IMR-90 (cell line): Measurements from ENCODE around the gene SLC9A1. TPM values are rescaled to one million over a fixed set of nuclear protein-coding genes. Genes with fewer than 3 reads are reported as not detected.
A peak's percentile ranks its signal among the peaks of the same experiment; 100 is the strongest.

Experiments
- ATAC-seq: fragments of 200-7000 bp; cut with Tn5 transposase; 2 replicates; pipeline ENCODE4 v1.9.1; 2020; ENCODE audit warnings: low read depth, mild to moderate bottlenecking, moderate library complexity
- BruUV-seq: library from RNA; stranded (reverse); fragments of 400-500 nt; replicated peaks from 2 replicates; lab custom pipeline; 2021; lab: Mats Ljungman, UMichigan
- CTCF ChIA-PET: fragments of 300-600 bp; formaldehyde crosslinking; extraction: SDS; loops from one replicate; lab custom pipeline; 2021; ENCODE audit warnings: antibody characterized with exemption; lab: Yijun Ruan, JAX
- POLR2A ChIA-PET: fragments of 300-600 bp; sonication (Branson Sonifier 250); formaldehyde crosslinking; loops from one replicate; lab custom pipeline; 2022; ENCODE audit warnings: antibody characterized with exemption; ENCODE audit not compliant: unreplicated experiment; lab: Charles Lee
- DNase-seq: peaks from one replicate; pipeline ENCODE4 v3.0.0; 2013
- H2AFZ ChIP-seq: replicated peaks from 2 replicates; pipeline ENCODE3; 2013; ENCODE audit warnings: low read length, mild to moderate bottlenecking; ENCODE audit not compliant: poor library complexity
- H2AK5ac ChIP-seq: 2 replicates; pipeline ENCODE4 v1.6.1; 2013; ENCODE audit warnings: low read depth, low read length, inconsistent platforms
- H2AK9ac ChIP-seq: replicated peaks from 2 replicates; pipeline ENCODE3; 2013; ENCODE audit warnings: mild to moderate bottlenecking, low read depth, low read length, moderate library complexity; ENCODE audit not compliant: poor library complexity
- H2BK120ac ChIP-seq: 2 replicates; pipeline ENCODE4 v1.6.1; 2013; ENCODE audit warnings: low read depth, low read length, inconsistent platforms
- H2BK15ac ChIP-seq: 3 replicates; pipeline ENCODE4 v1.6.1; 2013; ENCODE audit warnings: low read depth, low read length, inconsistent platforms
- H2BK20ac ChIP-seq: 2 replicates; pipeline ENCODE4 v1.6.1; 2013; ENCODE audit warnings: low read depth, mild to moderate bottlenecking, inconsistent platforms, low read length, moderate library complexity
- H2BK5ac ChIP-seq: 2 replicates; pipeline ENCODE4 v1.6.1; 2013; ENCODE audit warnings: mild to moderate bottlenecking, low read depth, low read length, inconsistent platforms; ENCODE audit not compliant: poor library complexity, severe bottlenecking
- H3K14ac ChIP-seq: replicated peaks from 2 replicates; pipeline ENCODE4 v1.6.1; 2013; ENCODE audit warnings: low read depth, low read length, inconsistent platforms
- H3K18ac ChIP-seq: 2 replicates; pipeline ENCODE4 v1.6.1; 2013; ENCODE audit warnings: low read depth, low read length, control low read depth
- H3K23ac ChIP-seq: 2 replicates; pipeline ENCODE4 v1.6.1; 2013; ENCODE audit warnings: low read depth, low read length, inconsistent platforms
- H3K27ac ChIP-seq: 2 replicates; pipeline ENCODE4 v1.5.1; 2013; ENCODE audit warnings: mild to moderate bottlenecking, control low read depth, low read length; ENCODE audit not compliant: insufficient read depth
- H3K27me3 ChIP-seq: 2 replicates; pipeline ENCODE4 v1.6.1; 2013; ENCODE audit warnings: low read length; ENCODE audit not compliant: control insufficient read depth, insufficient read depth
- H3K36me3 ChIP-seq: 2 replicates; pipeline ENCODE4 v1.6.1; 2013; ENCODE audit warnings: low read length, mixed read lengths; ENCODE audit not compliant: control insufficient read depth, insufficient read depth
- H3K4ac ChIP-seq: 2 replicates; pipeline ENCODE4 v1.6.1; 2013; ENCODE audit warnings: low read depth, low read length, inconsistent platforms
- H3K4me1 ChIP-seq: 2 replicates; pipeline ENCODE4 v1.6.1; 2013; ENCODE audit warnings: low read length, mixed read lengths; ENCODE audit not compliant: control insufficient read depth, insufficient read depth
- H3K4me2 ChIP-seq: 2 replicates; pipeline ENCODE4 v1.6.1; 2013; ENCODE audit warnings: low read depth, mild to moderate bottlenecking, control low read depth, low read length, moderate library complexity
- H3K4me3 ChIP-seq: 2 replicates; pipeline ENCODE4 v1.5.1; 2013; ENCODE audit warnings: low read depth, mild to moderate bottlenecking, control low read depth, low read length, moderate library complexity; ENCODE audit not compliant: insufficient read depth
- H3K56ac ChIP-seq: 2 replicates; pipeline ENCODE4 v1.6.1; 2013; ENCODE audit warnings: low read length, inconsistent platforms; ENCODE audit not compliant: insufficient read depth; ENCODE audit errors: extremely low read depth
- H3K79me1 ChIP-seq, 2 experiments: 2 replicates each; pipeline ENCODE4 v1.6.1; 2013; ENCODE audit warnings: low read length in 2 of 2, inconsistent platforms in 1 of 2, low read depth in 1 of 2
- H3K9ac ChIP-seq: 2 replicates; pipeline ENCODE4 v1.6.1; 2013; ENCODE audit warnings: low read depth, low read length, control low read depth
- H3K9me1 ChIP-seq: 2 replicates; pipeline ENCODE4 v1.6.1; 2013; ENCODE audit warnings: low read length, inconsistent platforms; ENCODE audit not compliant: insufficient read depth
- H3K9me3 ChIP-seq: 2 replicates; pipeline ENCODE4 v1.6.1; 2013; ENCODE audit warnings: low read length; ENCODE audit not compliant: control insufficient read depth, insufficient read depth
- H4K20me1 ChIP-seq: 2 replicates; pipeline ENCODE4 v1.6.1; 2013; ENCODE audit warnings: low read length, inconsistent platforms; ENCODE audit not compliant: insufficient read depth
- H4K5ac ChIP-seq: 2 replicates; pipeline ENCODE4 v1.6.1; 2013; ENCODE audit warnings: mild to moderate bottlenecking, low read depth, low read length, control low read depth
- H4K8ac ChIP-seq, 2 experiments: 2 replicates each; pipeline ENCODE4 v1.6.1; 2013; ENCODE audit warnings: low read depth in 2 of 2, low read length in 2 of 2, control low read depth in 1 of 2, inconsistent platforms in 1 of 2
- H4K91ac ChIP-seq: 2 replicates; pipeline ENCODE4 v1.6.1; 2013; ENCODE audit warnings: low read depth, low read length, inconsistent platforms; ENCODE audit not compliant: insufficient read depth
- BHLHE40 ChIP-seq: fragments of 150-350 bp; IDR thresholded peaks from 2 replicates; pipeline ENCODE4 v1.6.1; 2016; ENCODE audit warnings: mild to moderate bottlenecking, low read depth, low read length
- CEBPB ChIP-seq: IDR thresholded peaks from 2 replicates; pipeline ENCODE4 v1.6.1; 2012; ENCODE audit warnings: low read depth, low read length, improper control_type of control experiment
- CHD1 ChIP-seq: IDR thresholded peaks from 2 replicates; pipeline ENCODE4 v1.6.1; 2012; ENCODE audit warnings: low read depth, low read length, improper control_type of control experiment
- CTCF ChIP-seq: conservative IDR thresholded peaks from 2 replicates; pipeline ENCODE4 v1.5.1; 2012; ENCODE audit warnings: mild to moderate bottlenecking, low read depth, low read length, improper control_type of control experiment
- ELK1 ChIP-seq: fragments of 150-350 bp; IDR thresholded peaks from 2 replicates; pipeline ENCODE4 v1.6.1; 2016; ENCODE audit warnings: low read depth, mild to moderate bottlenecking, low read length, moderate library complexity, borderline replicate concordance
- FOS ChIP-seq: fragments of 150-350 bp; IDR thresholded peaks from 2 replicates; pipeline ENCODE4 v1.6.1; 2016; ENCODE audit warnings: low read depth, low read length
- MAFK ChIP-seq: IDR thresholded peaks from 2 replicates; pipeline ENCODE4 v1.6.1; 2012; ENCODE audit warnings: low read depth, low read length, improper control_type of control experiment
- MAZ ChIP-seq: IDR thresholded peaks from 2 replicates; pipeline ENCODE4 v1.6.1; 2012; ENCODE audit warnings: low read depth, mild to moderate bottlenecking, low read length, improper control_type of control experiment, moderate library complexity, borderline replicate concordance
- MXI1 ChIP-seq: IDR thresholded peaks from 2 replicates; pipeline ENCODE4 v1.6.1; 2012; ENCODE audit warnings: low read depth, mild to moderate bottlenecking, low read length, moderate library complexity, borderline replicate concordance
- NFE2L2 ChIP-seq: fragments of 150-350 bp; IDR thresholded peaks from 2 replicates; pipeline ENCODE4 v1.6.1; 2016; ENCODE audit warnings: low read depth, mild to moderate bottlenecking, low read length
- POLR2A ChIP-seq: IDR thresholded peaks from 2 replicates; pipeline ENCODE4 v1.6.1; 2012; ENCODE audit warnings: mild to moderate bottlenecking, low read depth, low read length
- RAD21 ChIP-seq: IDR thresholded peaks from 2 replicates; pipeline ENCODE4 v1.6.1; 2012; ENCODE audit warnings: low read length, improper control_type of control experiment
- RCOR1 ChIP-seq: IDR thresholded peaks from 2 replicates; pipeline ENCODE4 v1.6.1; 2012; ENCODE audit warnings: mild to moderate bottlenecking, low read length, improper control_type of control experiment; ENCODE audit not compliant: insufficient replicate concordance
- RFX5 ChIP-seq: IDR thresholded peaks from 2 replicates; pipeline ENCODE4 v1.8.0; 2012; ENCODE audit warnings: low read depth, mild to moderate bottlenecking, low read length, moderate library complexity
- USF2 ChIP-seq: fragments of 150-350 bp; IDR thresholded peaks from 2 replicates; pipeline ENCODE4 v1.6.1; 2017; ENCODE audit warnings: mild to moderate bottlenecking, antibody characterized with exemption, low read length, low read depth
- WGBS, 2 experiments: methylation state at CpG; one replicate each; pipeline versions ENCODE4 v1.1.5 to v1.1.7; 2013; ENCODE audit warnings: missing lambda C conversion rate in 2 of 2; ENCODE audit not compliant: insufficient read length in 1 of 2; ENCODE audit errors: extremely low coverage in 2 of 2; 5-methylcytosine and 5-hydroxymethylcytosine counted together
- dilution Hi-C: fragments of 300-500 bp; cut with HindIII; formaldehyde crosslinking; loops from one replicate; pipeline ENCODE4 v1.14.3; 2018; ENCODE audit warnings: low sequenced_read_pairs; ENCODE audit not compliant: unreplicated experiment
- in situ Hi-C: fragments of 300-500 bp; cut with MboI; formaldehyde crosslinking; loops from 3 replicates; pipeline ENCODE4 v1.14.3; 2019; ENCODE audit warnings: low sequenced_read_pairs, inconsistent platforms, mixed read lengths
- intact Hi-C: fragments of 100-400 bp; cut with micrococcal nuclease; formaldehyde crosslinking; loops from 2 replicates; pipeline ENCODE4 v1.10.0; 2022
- polyA plus RNA-seq, 3 experiments: library from polyadenylated mRNA; depleted of rRNA; stranded (reverse); fragments of >200 nt; gene quantifications; 2 replicates each; pipeline ENCODE4 v1.2.3, GENCODE V29; 2012; ENCODE audit warnings: low replicate concordance in 1 of 3
- total RNA-seq: library from RNA; depleted of rRNA; stranded (reverse); fragments of >200 nt; gene quantifications from 2 replicates; pipeline ENCODE4 v1.2.3, GENCODE V29; 2012

Gene SLC9A1
- total and polyA plus RNA-seq, 2 of the 4 experiments (the other 2 are of a cell fraction), result 2.0 to 21.2 TPM

- no CpG with 5 or more reads among the region's 4 CpGs for WGBS, 2 experiments
- peak overlapping the region; percentile 65 for H2BK5ac ChIP-seq
- peaks cover 0 to 6% of the 10 kb centered on the region in 2 experiments; a peak in 1 of 4 replicates for H3K79me1 ChIP-seq
- dilution Hi-C loops (no loop called here), intact Hi-C loops (no loop called here), in situ Hi-C loops (loop anchor here (5.0 kb wide), 3 partner anchors 52 to 137 kb away; partner anchors contain the start of gene KDF1)
- H2BK15ac ChIP-seq, result no peak overlapping the region
- H4K5ac ChIP-seq, result peak overlapping the region; percentile 39; the same call in 1 of the 2 replicates
- peak overlapping the region; percentile 51 for H3K18ac ChIP-seq
- H3K4me3 ChIP-seq, result no peak overlapping the region
- POLR2A ChIA-PET, result interaction anchor here (0.5 to 0.6 kb wide), 3 partner anchors 52 to 187 kb away, joined by 3 to 8 read pairs (median 5); partner anchors contain the start of gene SLC9A1
- peak overlapping the region; percentile 12 for H3K9ac ChIP-seq
- peak overlapping the region; percentile 66 for H3K14ac ChIP-seq
- peak overlapping the region; percentile 91 for H2AFZ ChIP-seq
- H3K9me1 ChIP-seq, result 0 out of 2 replicates have a peak, but pooled peaks cover 4% of the 10 kb centered on the region
- DNase-seq (peak; percentile 69), ATAC-seq (peak; percentile 36)
- peak overlapping the region; percentile 40 for H2BK20ac ChIP-seq
- H4K8ac ChIP-seq, result peak overlapping the region; percentile 11 to 68; a peak in 3 of 4 replicates
- H3K27ac ChIP-seq, result peak overlapping the region; percentile 63
- BruUV-seq, result no TSS peak
- CTCF ChIA-PET, result interaction anchor here (0.7 to 8.4 kb wide), 4 partner anchors 9 to 64 kb away, joined by 3 to 65 read pairs (median 4); no protein-coding TSS in a partner anchor
- H3K56ac ChIP-seq, result peak overlapping the region; percentile 27
- no peaks in the 10 kb centered on the region for H3K27me3 ChIP-seq
- peak overlapping the region; percentile 76 for H2BK120ac ChIP-seq
- H3K36me3 ChIP-seq, result 0 out of 2 replicates have a peak, but pooled peaks cover 1% of the 10 kb centered on the region
- H4K20me1 ChIP-seq, result no peaks in the 10 kb centered on the region
- H3K9me3 ChIP-seq, result no peaks in the 10 kb centered on the region
- peak overlapping the region; percentile 15 for H3K4me2 ChIP-seq
- peak overlapping the region; percentile 54 for H3K4ac ChIP-seq
- H2AK9ac ChIP-seq, result peak overlapping the region; percentile 74
- peak overlapping the region; percentile 73 for H2AK5ac ChIP-seq
- H4K91ac ChIP-seq, result peak overlapping the region; percentile 56
- peak overlapping the region; percentile 53; the same call in 1 of the 2 replicates for H3K23ac ChIP-seq
- H3K4me1 ChIP-seq, result peaks cover 16% of the 10 kb centered on the region
- TF ChIP-seq MAZ (no peak), MXI1 (no peak), CEBPB (no peak), CHD1 (no peak), USF2 (no peak), POLR2A (no peak), FOS (no peak), ELK1 (no peak), BHLHE40 (no peak), RFX5 (no peak), RAD21 (no peak), MAFK (no peak), CTCF (no peak), RCOR1 (no peak), NFE2L2 (no peak)
Observed at GRCh38 chr1:27099135-27099586, 55.8 kb downstream of the SLC9A1 start.
